HCT116 (cell line): ENCODE data around the gene TRERF1.

Experiments
- CBX3 ChIP-seq: IDR thresholded peaks from 2 replicates; pipeline ENCODE4 v1.6.1; 2012; ENCODE audit warnings: low read depth
- CTCF ChIP-seq, 3 experiments: fragments of 200-600 bp in 1 of 3; sonication (generic) in 1 of 3; IDR thresholded peaks in 2 of 3; conservative IDR thresholded peaks in 1 of 3; 2 replicates each; pipeline ENCODE4 v1.5.1; 2012 to 2017; ENCODE audit warnings: low read depth in 2 of 3, low read length in 2 of 3, antibody characterized with exemption in 1 of 3, borderline replicate concordance in 1 of 3, control low read depth in 1 of 3, mild to moderate bottlenecking in 1 of 3, mixed read lengths in 1 of 3, mixed run types in 1 of 3, moderate library complexity in 1 of 3; ENCODE audit not compliant: insufficient read depth in 1 of 3
- EZH2 ChIP-seq: fragments of 200-600 bp; sonication (generic); IDR thresholded peaks from 2 replicates; pipeline ENCODE4 v1.6.1; 2017; ENCODE audit warnings: antibody characterized with exemption, mixed run types
- JUND ChIP-seq: IDR thresholded peaks from 2 replicates; pipeline ENCODE4 v1.6.1; 2012
- POLR2A ChIP-seq: IDR thresholded peaks from 2 replicates; pipeline ENCODE4 v1.7.0; 2011; ENCODE audit warnings: borderline replicate concordance; ENCODE audit not compliant: insufficient read depth, insufficient read length; ENCODE audit errors: extremely low read depth
- POLR2AphosphoS5 ChIP-seq: IDR thresholded peaks from 2 replicates; pipeline ENCODE4 v1.6.1; 2011; ENCODE audit warnings: mild to moderate bottlenecking, low read depth, low read length, moderate library complexity
- RAD21 ChIP-seq: IDR thresholded peaks from 2 replicates; pipeline ENCODE4 v1.6.1; 2012; ENCODE audit warnings: low read depth, mild to moderate bottlenecking
- TCF7L2 ChIP-seq: IDR thresholded peaks from 2 replicates; pipeline ENCODE4 v1.7.0; 2011; ENCODE audit warnings: borderline replicate concordance, inconsistent platforms; ENCODE audit not compliant: insufficient read depth, insufficient read length; ENCODE audit errors: extremely low read depth
- YY1 ChIP-seq: IDR thresholded peaks from 2 replicates; pipeline ENCODE4 v1.6.1; 2011; ENCODE audit warnings: low read length, low read depth, moderate library complexity, mild to moderate bottlenecking; ENCODE audit not compliant: insufficient replicate concordance; ENCODE audit errors: extremely low read depth
- ZNF274 ChIP-seq: fragments of 200-500 bp; sonication (Bioruptor generic); IDR thresholded peaks from 2 replicates; pipeline ENCODE4 v1.6.1; 2014; ENCODE audit warnings: mild to moderate bottlenecking, low read depth, low read length, inconsistent platforms
- TF ChIP-seq, protein P1 (sequence below): IDR thresholded peaks from 2 replicates; pipeline ENCODE4 v1.6.1; 2012

DNA sequence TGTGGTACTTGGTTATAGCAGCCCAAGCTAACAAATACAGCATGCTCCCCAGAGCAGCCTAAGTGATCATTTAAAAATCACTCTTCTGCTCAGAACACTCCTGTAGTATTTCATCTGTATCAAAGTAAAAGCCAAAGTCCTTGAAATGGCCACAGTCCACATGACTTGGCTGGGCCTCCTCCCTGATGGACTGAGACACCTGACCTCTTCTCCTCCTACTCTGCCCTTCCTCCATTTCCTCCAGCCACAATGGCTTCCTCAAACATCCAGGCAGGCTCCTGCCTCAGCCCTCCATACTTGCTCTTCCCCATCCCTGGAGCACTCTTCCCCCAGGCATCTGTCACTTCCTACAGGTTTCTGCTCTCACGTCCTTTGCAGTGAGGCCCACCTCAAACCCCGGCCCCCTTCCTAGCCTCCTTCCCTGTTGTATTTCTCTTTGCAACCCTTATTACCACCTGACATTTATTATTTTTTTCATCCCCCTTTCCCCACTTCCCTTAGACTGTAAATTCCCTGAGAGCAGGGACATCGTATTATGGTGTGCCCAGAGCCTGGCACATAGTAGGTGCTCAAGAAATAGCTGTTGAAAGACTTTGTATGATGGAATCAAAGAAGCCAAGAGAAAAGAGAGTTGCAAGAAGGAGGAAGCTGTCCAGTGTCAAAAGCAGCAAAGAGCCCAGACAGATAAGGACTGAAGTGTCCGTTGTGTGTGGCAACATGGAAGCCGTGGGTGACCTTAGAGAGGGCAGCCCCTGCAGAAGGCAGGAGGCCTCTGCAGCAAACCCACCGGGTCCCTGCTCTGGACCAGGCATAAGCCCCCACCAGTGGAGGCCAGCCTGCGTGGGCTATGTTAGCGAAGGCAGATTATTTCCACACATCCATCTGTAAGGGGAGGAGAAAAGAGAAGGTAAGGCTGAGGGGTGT is 87.5 kb downstream of the TRERF1 start:
- no peak for TF ChIP-seq RAD21
- no peak for TF ChIP-seq ZNF274
- TF ChIP-seq CTCF (IDR thresholded peaks at IDR 0.05 in 2 of 3, conservative IDR thresholded peaks at IDR 0.05 in 1 of 3; ENCODE audit: borderline replicate concordance in 1 of 3, insufficient read depth in 1 of 3, low read depth in 2 of 3, low read length in 2 of 3) = no peak
- no peak for TF ChIP-seq EZH2
- no peak for TF ChIP-seq POLR2A
- TF ChIP-seq TCF7L2 = no peak
- TF ChIP-seq, protein P1, sequence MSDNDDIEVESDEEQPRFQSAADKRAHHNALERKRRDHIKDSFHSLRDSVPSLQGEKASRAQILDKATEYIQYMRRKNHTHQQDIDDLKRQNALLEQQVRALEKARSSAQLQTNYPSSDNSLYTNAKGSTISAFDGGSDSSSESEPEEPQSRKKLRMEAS = no peak
- TF ChIP-seq POLR2AphosphoS5 = no peak
- TF ChIP-seq CBX3 = no peak
- no peak for TF ChIP-seq JUND
- TF ChIP-seq YY1 = no peak
